ENCODE data around the gene NAB2. TPM values are rescaled to one million over a fixed set of nuclear protein-coding genes. Genes with fewer than 3 reads are reported as not detected.
"Not testable (repeated sequence)": the region's sequence is repeated elsewhere in the genome, so short reads cannot be mapped to it uniquely, and the experiment has no call there.

The NAB2 gene
- 10.9 TPM for total RNA-seq
- long read RNA-seq, partial matches to known transcripts: 1 of 9 reads
- long read RNA-seq, other reads (novel, unspliced or antisense): 1 of 9 reads

- peak; percentile 98 for DNase-seq
- intact Hi-C loops (cut with micrococcal nuclease): no loop called here
- peak; percentile 79 for ATAC-seq
Measured at GRCh38 chr12:57088354-57089270, at the start of gene NAB2. Gene NAB2, plus strand, starts transcription at chr12:57089114. Its CDS starts 158 bp downstream, at chr12:57089272.

GRCh38 chr12:57040211-57040610 is 48.7 kb upstream of the NAB2 start:
- DNase-seq: no peak
- no peak for ATAC-seq
- intact Hi-C loops (cut with micrococcal nuclease): no loop called here

GRCh38 chr12:57040750-57041149 is 48.2 kb upstream of the NAB2 start:
- intact Hi-C loops (cut with micrococcal nuclease): no loop called here
- no peak for DNase-seq
- no peak for ATAC-seq

GRCh38 chr12:57042695-57043094 is 46.2 kb upstream of the NAB2 start:
- ATAC-seq: no peak
- DNase-seq: no peak
- intact Hi-C loops (cut with micrococcal nuclease): no loop called here

- DNase-seq (no peak), ATAC-seq (no peak)
- intact Hi-C loops (cut with micrococcal nuclease): no loop called here
Measured at GRCh38 chr12:57044468-57044867, 44.4 kb upstream of the NAB2 start.

GRCh38 chr12:57044889-57045288 is 44.0 kb upstream of the NAB2 start:
- no peak for ATAC-seq
- no peak for DNase-seq
- intact Hi-C loops (cut with micrococcal nuclease): no loop called here

- intact Hi-C loops (cut with micrococcal nuclease): no loop called here
Measured at GRCh38 chr12:57046086-57046791, 42.7 kb upstream of the NAB2 start.

GRCh38 chr12:57046947-57047890 is 41.7 kb upstream of the NAB2 start:
- DNase-seq (no peak), ATAC-seq (peak; percentile 37)
- intact Hi-C loops (cut with micrococcal nuclease): no loop called here

More at GRCh38 chr12:57046086-57046791, 42.7 kb upstream of the NAB2 start:
- DNase-seq: no peak
- ATAC-seq: no peak

GRCh38 chr12:57047981-57048380 is 40.9 kb upstream of the NAB2 start:
- no peak for DNase-seq
- ATAC-seq: no peak
- intact Hi-C loops (cut with micrococcal nuclease): no loop called here

GRCh38 chr12:57048423-57049118 is 40.3 kb upstream of the NAB2 start:
- ATAC-seq: no peak
- intact Hi-C loops (cut with micrococcal nuclease): no loop called here
- DNase-seq: no peak

GRCh38 chr12:57049119-57049446 is 39.8 kb upstream of the NAB2 start:
- intact Hi-C loops (cut with micrococcal nuclease): no loop called here
- ATAC-seq: no peak
- DNase-seq: no peak

GRCh38 chr12:57049890-57050289 is 39.0 kb upstream of the NAB2 start, which contains the start of gene MYO1A:
Gene MYO1A, minus strand, starts transcription at chr12:57050129. Its CDS starts 1,806 bp downstream, at chr12:57048323.
- ATAC-seq: no peak
- intact Hi-C loops (cut with micrococcal nuclease): no loop called here
- no peak for DNase-seq

GRCh38 chr12:57051011-57051410 is 37.9 kb upstream of the NAB2 start:
- ATAC-seq: no peak
- intact Hi-C loops (cut with micrococcal nuclease): no loop called here

GRCh38 chr12:57053146-57053545 is 35.8 kb upstream of the NAB2 start:
- ATAC-seq; intact Hi-C loops (cut with micrococcal nuclease); DNase-seq: not testable (repeated sequence)

More at GRCh38 chr12:57051011-57051410, 37.9 kb upstream of the NAB2 start:
- DNase-seq: no peak

GRCh38 chr12:57053901-57054300 is 35.0 kb upstream of the NAB2 start:
- DNase-seq; intact Hi-C loops (cut with micrococcal nuclease); ATAC-seq: not testable (repeated sequence)

GRCh38 chr12:57055824-57056223 is 33.1 kb upstream of the NAB2 start:
- no peak for DNase-seq
- intact Hi-C loops (cut with micrococcal nuclease): no loop called here
- no peak for ATAC-seq

GRCh38 chr12:57057067-57057751 is 31.7 kb upstream of the NAB2 start:
- ATAC-seq (no peak), DNase-seq (no peak)
- intact Hi-C loops (cut with micrococcal nuclease): no loop called here

- intact Hi-C loops (cut with micrococcal nuclease): no loop called here
- DNase-seq: no peak
- no peak for ATAC-seq
Measured at GRCh38 chr12:57058454-57058853, 30.5 kb upstream of the NAB2 start.

Measured in left ventricle myocardium superior (tissue), 1 donor.